GM19238 (cell line): ENCODE data around the gene ATXN7L1.
"Not testable (repeated sequence)": the region's sequence is repeated elsewhere in the genome, so short reads cannot be mapped to it uniquely, and the experiment has no call there.

Experiments used
- DNase-seq: peaks from one replicate; pipeline ENCODE4 v3.0.0; 2011; ENCODE audit warnings: low spot score; ENCODE audit not compliant: insufficient read length

Gene ATXN7L1

DNA sequence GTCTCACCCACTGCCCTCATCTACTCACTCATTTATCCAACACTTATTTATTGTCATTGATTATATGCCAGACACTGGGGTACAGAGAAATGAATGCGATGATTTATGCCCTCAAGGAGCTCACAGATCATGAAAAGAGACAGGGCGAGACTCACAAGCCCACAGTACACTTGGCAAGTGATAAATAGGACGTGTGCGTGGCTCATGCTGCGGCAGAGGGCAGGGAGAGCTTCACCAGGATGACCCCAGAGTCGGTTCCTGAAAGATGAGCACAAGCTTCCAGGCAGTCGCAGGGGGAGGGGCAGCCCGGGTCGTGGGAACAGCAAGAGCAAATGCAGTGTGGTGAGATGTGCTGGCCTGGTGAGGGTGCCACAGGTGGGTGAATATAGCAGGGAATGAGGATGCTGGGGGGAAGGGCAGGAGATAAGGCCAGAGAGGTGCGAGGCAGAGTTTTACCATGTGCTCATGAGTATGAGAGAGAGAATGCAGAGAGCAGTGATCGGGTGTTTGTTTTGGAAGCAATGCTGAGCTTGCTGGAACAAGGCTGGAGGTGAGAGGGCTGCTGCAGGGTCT is 70.9 kb downstream of the ATXN7L1 start:
- no peak for DNase-seq

DNA sequence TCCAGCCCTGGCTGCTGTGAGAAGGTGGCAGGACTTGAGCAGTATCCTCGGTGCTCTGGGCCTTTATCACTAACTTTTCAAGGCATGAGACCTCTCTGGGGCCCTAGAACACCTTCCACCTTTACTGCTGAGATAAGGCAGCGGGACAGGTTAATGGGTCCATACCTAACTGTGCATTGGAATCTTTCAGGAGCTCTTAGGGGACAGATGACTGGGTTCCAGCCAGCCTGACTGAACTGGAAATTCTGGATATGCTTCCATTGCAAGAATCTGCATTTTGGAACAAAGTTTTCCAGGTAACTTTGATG is 73.0 kb downstream of the ATXN7L1 start:
- DNase-seq: no peak

DNA sequence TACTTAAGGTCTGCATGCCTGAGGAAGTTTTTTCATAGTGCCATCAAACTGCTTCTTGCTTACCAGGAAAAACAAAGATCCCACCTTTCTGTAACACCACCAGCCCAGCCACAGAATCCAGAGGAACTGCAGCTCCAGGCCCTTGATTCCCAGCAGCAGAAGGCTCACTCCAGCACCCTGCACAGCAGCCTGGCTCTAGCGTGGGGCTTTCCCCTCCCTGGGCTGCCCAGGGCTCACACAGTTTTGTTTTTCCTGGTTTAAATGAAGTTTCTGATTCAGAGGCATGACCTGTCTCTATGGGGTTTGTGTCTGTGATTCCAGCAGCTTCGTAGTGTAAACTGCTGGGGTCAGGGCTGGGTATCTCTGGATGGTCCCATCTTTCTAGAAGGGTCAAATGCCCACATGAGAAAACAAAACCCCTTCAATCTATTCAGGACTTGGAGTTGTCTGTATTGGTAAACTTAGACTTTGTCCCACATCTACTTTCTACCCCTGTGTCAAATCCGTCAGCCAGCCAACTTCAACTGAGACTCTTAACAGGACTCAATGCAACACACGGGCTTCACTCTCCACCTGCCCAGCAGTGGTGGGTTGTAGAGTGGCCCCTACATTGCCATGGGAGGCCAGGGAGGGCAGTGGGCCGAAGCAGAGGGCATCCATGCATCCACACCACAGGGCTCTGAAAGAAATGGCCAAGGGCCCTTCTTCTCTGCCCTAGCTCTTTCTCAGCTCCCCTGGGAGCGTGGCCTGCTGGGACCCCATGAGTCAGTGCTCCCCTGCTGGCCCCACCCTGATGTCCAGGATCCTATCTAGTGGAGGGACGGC is 73.6 kb downstream of the ATXN7L1 start:
- no peak for DNase-seq

DNA sequence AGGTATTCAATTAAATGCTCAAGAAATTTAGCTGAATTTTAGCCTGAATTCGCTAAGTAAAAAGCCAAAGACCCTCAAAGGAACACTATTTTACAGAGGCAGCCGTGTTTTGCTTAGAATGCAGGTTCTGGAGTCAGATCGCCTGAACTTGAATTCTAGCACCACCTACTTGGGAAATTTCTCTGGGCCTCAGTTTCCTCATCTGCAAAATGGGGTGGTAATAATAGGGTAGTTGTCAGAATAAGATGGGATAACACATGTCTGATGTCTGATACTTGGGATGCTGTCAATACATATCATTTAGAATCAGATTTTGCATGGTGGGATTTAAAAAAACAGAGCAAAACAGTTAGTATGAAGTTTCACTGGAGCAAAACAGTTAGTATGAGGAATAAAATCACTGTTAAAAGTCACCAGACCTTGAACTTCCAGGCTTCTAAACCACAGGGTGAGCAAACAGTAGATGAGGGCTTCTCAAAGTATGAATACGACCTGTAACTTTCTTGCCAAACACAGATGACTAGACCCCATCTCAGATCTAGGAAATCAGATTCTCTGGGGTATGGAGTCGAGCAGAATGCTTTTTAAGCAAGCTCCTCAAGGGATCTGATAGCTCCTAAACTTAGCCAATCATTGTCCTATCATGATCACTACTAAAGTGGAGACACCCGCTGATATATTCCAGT is 75.4 kb downstream of the ATXN7L1 start:
- no peak for DNase-seq

DNA sequence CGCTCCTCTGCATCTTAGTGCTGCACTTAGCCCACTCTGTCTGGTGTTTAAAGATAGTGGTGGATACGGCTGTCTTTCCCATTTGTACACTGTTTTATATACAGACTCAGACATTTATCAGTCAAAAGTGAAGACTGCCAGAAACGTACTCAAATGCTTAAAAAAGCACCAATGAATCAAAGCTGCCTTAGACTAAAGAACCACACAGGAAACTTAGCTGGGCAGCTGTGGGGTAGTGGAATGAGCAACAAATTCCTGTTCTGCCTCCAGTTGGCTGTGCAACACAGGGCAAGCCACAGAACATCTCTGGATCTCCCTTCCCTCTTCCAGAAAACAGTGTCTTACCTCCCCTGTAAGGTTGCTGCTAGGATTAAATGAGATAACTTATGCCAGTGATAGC is 76.0 kb downstream of the ATXN7L1 start:
- no peak for DNase-seq

DNA sequence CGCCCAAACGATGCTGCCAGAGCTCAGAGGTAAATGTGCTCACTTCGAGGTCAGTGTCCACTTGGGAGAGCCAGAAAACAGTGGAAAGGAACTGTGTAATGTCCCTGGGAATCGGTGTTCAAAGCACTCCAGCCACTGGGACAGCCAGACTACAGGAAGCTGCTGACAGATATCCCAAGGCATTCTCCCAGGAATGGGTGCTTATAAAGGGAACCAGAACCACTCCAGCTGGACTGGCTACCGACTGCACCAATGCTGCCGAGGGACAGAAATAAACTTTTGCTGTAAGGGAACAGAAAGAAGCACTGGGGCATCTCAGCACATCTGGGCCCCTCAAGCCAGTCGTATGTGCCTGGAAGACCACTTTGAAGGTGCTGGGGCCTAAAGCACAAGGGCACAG is 76.7 kb downstream of the ATXN7L1 start:
- DNase-seq: no peak

DNA sequence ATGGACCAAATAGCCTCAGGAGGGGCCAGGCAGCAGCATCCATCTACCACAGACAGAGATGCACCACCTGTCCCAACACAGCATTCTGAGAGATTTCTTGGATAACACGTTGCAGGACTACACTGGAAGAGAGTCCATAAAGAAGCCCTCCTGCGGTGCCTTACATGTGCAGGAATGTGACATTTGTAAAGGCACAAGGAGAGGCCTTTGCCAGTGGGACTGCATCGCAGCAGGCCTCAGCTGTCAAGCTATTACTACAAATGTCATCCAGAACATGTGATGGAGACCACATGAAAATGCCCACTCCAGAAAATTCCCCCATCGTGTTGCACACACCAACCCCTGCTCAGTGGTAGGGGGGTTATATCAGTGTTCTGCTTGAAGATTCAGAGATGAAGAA is 77.4 kb downstream of the ATXN7L1 start:
- no peak for DNase-seq

DNA sequence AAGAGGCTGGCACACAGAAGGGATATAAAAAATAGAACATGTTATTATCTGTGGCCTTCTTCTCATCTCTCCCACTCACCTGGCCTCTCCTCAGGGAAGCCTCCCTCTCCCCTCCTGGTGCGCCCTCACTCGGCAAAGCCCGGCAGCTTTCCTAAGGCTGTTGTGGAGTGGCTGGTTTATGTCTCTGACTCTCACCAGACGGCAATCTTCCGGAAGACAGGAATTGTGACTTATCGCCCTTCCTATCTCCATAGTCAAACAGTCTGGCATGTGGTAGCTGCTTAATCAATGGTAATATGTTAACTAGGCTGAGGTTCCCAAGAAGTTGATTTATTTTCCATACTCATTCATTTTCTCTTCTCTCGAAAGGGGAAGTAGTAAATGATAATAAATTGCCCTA is 78.7 kb downstream of the ATXN7L1 start:
- DNase-seq: no peak

DNA sequence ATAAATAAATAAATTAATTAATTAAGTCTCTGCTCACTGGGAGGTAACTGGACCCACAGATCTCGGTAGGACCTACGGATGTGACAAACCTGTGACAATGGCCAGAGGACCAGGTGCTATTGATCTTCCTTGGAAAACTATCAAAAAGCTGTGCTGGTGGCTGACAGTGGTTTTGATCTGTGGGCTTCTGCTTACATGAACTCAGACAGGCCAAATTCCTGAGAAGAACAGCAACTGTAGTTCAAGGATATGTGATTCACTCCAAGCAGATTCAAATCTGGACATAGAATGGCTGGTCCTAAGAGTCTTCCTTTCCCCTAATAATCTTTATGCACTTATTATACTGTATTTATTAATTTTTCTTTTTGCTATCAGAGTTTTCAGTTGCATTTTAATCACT is 80.0 kb downstream of the ATXN7L1 start:
- no peak for DNase-seq

DNA sequence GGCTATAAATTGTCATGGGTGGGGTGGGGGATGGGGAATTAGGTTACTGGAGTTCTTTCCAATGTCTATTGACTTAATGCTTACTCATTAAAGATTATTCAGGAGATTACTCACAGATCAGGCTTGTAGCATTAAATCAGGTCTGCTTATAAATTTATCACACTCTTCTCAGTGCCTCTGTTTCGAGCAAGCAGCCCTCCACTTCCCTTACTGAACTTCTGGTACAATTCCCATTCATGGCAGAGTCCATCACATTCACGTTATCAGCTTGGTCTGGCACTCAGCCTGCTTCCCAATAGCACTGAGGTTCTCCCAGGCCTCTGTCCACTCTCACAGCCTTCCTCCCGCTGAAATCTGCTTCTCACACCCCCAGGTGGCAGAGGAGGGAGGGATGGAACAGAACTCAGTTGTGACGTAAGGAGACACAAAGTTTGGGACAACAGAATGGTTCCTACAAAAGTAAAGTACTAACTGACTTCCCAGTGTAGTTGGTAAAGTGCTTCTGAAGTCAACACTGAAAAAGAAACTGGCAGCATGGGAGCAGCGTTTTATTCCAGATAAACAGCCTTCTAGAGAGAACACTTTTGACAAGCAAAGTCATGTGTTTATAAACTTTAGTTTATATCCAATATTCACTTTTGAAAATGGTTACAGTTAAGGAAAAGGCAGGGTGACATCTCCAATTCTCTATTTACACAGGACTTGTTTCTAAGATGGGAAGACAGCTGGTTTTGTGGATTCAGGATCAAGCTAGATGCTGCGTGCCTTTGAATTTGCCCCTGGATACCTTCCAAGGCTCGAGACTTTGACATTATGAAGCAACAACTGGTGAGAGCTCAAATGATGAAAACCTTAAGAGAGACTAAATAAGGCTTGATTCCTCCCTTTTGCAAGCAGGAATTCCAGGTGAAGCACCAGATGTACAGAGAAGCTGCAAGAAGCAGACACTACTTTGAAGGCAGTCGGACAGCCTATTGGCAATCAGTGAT is 81.4 kb downstream of the ATXN7L1 start:
- no peak for DNase-seq

DNA sequence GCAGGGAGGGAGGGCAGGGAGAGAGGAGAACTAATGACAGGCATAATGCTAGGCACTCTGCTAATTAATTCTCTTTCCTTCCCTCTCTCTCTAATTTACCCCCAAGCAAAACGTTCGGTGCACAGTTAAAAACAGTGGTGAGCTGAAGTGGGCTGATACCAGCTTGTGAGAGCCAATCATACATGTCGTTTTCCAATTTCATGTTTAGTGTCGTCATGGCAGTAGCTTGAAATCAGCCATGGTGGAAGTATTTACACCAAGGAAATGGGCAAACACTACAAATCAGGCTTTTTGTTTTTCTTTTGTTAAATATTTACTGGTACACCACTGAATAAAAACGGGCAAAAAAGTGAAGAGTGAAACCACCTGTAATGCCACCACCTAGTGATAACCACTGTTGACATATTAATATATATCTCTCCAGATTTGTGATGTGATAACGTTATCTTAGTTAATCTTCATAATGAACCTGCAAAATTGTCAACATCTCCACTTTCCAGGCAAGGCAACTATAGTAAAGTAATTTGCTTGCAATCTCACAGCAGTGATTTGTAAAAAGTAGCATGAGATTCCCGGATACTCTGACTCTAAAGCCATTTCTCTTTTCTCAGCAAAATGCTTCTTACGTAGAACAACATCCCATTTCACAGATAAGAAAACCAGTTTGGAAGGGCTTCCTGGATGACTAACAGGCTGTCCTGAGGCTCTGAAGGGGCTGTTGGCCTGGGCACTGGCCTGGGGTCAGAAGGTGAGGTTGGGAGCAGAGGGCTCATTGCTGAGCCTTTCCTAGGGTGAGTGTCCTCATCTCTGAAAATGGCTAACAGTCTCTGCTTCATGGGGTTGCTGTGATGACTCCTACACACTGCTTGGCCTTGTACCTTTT is 83.7 kb downstream of the ATXN7L1 start:
- no peak for DNase-seq

DNA sequence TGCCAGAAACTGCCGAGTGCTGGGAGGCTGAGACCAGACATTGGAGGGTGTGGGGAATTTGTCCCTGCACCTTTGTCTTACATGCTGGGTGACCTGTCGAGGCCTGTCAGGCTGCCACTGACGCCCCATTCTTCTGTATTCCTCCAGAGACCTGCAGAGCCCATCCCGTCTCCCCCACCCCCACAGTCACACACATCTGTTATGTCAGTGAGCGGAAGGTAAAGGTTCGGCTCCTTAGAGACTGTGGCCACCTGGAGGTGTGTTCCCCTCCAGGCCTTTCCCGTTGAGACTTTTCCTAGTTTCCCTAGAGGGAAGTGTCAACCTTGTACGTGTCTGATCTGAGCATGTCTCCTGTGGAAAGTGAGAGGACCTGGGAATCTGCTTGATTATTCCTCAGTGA is 84.5 kb downstream of the ATXN7L1 start:
- DNase-seq: no peak

DNA sequence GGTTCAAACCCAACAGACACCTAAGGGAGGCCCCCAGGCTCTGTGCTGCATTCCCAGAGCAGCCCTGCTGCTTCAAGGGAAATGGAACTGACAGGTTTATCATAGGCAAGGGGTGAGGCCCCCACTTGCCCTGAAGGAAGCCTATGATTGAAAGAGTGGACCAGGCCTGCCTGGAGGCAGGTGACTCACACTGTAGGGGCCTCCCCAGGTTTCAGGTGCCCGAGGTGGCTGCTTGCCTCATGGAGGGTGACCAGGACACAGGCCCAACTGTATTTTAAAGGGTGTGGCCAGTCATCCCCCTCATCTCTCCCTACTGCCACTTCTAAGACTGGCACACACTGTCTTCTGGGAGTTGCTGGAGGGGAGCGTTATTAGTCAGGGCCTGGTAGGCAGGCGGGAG is 85.4 kb downstream of the ATXN7L1 start:
- no peak for DNase-seq

DNA sequence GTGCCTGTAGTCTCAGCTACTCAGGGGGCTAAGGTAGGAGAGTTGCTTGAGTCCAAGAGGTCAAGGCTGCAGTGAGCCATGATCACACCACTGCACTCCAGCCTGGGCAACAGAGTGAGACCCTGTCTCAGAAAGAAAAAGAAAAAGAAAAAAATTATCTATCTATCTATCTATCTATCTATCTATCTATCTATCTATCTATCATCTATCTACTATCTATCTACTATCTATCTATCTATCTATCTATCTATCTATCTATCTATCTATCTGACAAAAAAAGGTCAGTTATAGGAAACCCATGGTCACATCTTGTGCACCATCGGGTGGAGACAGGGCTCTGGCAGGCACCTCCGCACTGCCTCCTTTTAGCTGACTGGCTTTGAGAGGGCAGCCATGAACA is 85.9 kb downstream of the ATXN7L1 start:
- DNase-seq: not testable (repeated sequence)

DNA sequence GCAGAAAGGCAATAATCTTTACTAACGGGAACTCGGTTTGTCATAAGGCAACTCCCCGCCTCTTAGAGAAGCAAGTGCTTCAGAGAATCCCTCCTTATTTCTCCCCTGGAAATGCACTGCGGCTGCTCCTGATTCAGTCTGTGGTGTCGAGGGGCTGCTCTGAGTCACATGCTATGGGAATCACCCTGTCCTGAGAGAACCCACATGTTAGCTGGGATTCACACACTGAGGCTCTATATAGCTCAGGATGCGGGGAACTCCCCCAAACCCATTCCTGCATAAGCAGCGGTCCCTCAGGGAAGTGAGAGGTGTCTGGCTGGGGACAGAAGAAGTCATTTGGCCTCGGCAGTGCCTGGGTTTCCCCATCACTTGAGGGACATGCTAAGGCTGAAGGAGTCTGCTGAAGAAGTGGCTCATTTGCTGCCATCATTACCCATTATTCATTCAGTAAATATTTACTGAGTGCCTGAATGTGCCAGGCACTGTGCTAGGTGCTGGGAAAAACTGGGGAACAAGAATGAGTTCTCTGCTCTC is 87.5 kb downstream of the ATXN7L1 start:
- DNase-seq: no peak

DNA sequence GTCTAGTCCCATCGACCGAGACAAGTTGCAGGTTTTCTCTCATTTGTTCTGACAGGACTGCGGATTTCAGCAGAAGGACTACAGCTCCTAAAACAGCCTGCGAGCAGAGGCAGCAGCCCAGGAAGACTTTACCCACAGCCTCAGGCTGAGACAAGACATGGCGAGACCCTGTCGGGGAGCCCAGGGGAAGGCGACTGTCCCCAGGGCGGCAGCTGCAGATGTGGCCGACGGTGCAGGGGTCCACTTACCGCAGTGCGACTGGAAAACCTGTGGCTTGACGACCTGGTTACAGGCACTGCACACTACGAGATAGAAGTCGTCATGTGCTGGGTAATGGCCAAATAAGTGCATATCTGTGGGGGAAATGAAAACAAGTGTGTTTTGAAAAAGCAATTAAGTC is 88.0 kb downstream of the ATXN7L1 start:
- no peak for DNase-seq

DNA sequence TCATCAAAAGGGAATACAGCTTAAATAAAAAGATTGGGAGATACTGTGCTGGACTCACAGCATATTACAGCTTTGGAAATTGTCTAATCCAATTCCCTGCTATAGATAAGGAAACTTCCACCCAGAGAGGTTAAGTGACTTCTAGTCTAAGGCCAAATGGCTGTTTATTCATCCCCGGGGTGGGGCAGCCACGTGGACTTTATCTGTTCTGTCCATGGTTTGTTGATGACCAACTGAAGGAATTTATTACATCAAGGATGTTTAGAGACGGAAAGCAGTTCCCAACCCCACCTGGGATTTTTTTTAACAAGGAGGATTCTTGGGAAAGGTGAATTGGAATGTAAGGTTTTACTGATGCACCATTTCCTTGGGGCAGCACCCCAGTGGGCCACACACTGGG is 88.6 kb downstream of the ATXN7L1 start:
- DNase-seq: no peak

DNA sequence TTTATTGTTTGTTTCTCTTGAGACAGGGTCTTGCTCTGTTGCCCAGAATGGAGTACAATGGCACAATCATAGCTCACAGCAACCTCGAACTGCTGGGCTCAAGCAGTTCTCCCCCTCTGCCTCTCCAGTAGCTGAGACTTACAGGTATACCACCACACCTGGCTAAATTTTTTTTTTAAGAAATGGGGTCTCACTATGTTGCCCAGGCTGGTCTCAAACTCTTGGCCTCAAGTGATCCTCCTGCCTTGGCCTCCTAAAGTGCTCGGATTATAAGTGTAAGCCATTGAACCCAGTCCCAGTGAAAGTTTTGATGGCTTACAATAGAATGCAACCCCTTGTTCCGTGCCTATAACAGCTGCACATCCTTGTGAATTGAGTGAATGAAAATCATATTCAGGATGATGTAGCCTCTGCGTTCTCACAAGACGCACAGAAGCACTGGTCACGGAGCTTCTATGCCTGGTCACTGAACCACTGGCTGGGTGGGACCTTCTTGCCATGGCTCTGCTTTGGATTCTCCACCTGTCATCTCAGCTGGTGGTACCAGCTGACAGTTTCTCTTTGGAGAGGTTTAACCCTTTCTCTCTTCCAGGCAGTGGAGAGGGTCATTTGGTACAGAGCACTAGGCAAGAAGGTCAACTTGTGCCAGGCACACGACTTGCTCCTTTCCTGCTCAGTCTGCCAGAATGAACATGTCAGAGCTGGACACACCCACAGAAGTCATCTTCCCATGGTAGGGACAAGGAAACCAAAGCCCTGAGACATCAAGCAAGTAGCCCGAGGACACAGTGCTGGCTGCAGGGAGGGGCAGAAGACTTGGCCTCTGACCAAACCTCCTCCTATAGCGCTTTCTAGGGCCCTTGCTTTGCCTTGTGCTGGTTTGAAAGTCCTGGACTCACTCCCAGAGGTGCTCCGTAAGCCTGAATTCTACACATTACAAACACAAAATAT is 89.6 kb downstream of the ATXN7L1 start:
- no peak for DNase-seq

DNA sequence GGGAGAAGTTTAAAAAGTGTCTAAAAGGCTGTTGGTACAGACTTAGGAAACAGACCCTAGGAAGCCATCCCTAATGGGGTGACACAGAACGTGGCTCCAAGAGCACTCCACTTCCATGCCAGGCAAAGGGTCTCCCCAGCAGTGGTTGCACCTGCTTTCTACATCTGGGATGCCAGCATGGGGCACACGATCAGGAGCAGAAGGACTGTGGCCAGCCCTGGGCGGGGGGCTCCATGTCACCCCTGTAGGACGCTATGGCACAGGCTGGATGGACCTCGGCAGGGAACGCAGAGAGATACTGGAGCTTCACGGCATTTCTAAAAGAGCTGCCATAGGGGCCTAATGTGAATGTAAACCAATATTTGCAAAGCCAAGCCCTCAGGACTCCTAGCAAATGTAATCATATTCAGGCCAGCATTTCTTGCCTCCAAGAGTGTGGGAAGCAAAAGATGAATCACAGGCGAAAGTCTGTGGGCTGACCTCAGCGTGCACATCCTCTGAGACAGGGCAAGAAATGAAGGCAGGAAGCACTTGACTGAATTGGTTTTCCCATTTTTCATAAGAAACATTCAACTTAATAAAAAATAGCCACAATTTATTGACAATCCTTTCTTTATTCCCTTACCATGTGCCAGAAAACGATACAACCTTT is 93.9 kb downstream of the ATXN7L1 start:
- DNase-seq: no peak
